ENCODE measurements around the gene RNF14. TPM values are rescaled to one million over a fixed set of nuclear protein-coding genes. Genes with fewer than 3 reads are reported as not detected.

The RNF14 gene
- total RNA-seq, 1 donor from 2014 or later: 30.4 TPM

GRCh38 chr5:141973871-141974595 is 5.1 kb downstream of the RNF14 start:
- ATAC-seq (ENCODE audit: low read depth): no peak
- intact Hi-C loops (cut with micrococcal nuclease): no loop called here
- POLR2A ChIA-PET: no interaction called here

GRCh38 chr5:141976176-141976575 is 7.3 kb downstream of the RNF14 start:
- TF ChIP-seq, protein P1, sequence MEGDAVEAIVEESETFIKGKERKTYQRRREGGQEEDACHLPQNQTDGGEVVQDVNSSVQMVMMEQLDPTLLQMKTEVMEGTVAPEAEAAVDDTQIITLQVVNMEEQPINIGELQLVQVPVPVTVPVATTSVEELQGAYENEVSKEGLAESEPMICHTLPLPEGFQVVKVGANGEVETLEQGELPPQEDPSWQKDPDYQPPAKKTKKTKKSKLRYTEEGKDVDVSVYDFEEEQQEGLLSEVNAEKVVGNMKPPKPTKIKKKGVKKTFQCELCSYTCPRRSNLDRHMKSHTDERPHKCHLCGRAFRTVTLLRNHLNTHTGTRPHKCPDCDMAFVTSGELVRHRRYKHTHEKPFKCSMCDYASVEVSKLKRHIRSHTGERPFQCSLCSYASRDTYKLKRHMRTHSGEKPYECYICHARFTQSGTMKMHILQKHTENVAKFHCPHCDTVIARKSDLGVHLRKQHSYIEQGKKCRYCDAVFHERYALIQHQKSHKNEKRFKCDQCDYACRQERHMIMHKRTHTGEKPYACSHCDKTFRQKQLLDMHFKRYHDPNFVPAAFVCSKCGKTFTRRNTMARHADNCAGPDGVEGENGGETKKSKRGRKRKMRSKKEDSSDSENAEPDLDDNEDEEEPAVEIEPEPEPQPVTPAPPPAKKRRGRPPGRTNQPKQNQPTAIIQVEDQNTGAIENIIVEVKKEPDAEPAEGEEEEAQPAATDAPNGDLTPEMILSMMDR (IDR thresholded peaks at IDR 0.05): no peak
- Mint-ChIP-seq H3K9me3 (no peaks in the 10 kb centered on the region), H3K27ac (no peak overlapping the region), H3K4me1 (peaks cover 3% of the 10 kb centered on the region), H3K27me3 (no peaks in the 10 kb centered on the region), H3K4me3 (no peak overlapping the region), H3K36me3 (ENCODE audit: low read depth) (peaks cover 71% of the 10 kb centered on the region)
- DNase-seq (no peak), ATAC-seq (ENCODE audit: low read depth) (no peak)
- POLR2A ChIA-PET: interaction anchor here (0.9 kb wide), 1 partner anchor 15 kb away, joined by 3 read pairs; no protein-coding TSS in a partner anchor
- CTCF ChIA-PET: interaction anchor here (1.6 to 4.9 kb wide), 2 partner anchors 14 to 16 kb away, joined by 3 to 25 read pairs; no protein-coding TSS in a partner anchor
- intact Hi-C loops (cut with micrococcal nuclease): no loop called here

More at GRCh38 chr5:141973871-141974595, 5.1 kb downstream of the RNF14 start:
- TF ChIP-seq, protein P1 (IDR thresholded peaks at IDR 0.05): no peak
- Mint-ChIP-seq H3K27me3 (no peaks in the 10 kb centered on the region), H3K27ac (no peak overlapping the region), H3K36me3 (ENCODE audit: low read depth) (peaks cover 59% of the 10 kb centered on the region), H3K4me3 (no peak overlapping the region), H3K9me3 (no peaks in the 10 kb centered on the region), H3K4me1 (peaks cover 20% of the 10 kb centered on the region)
- DNase-seq: no peak
- CTCF ChIA-PET: interaction anchor here (1.5 kb wide), 1 partner anchor 14 kb away, joined by 3 read pairs; no protein-coding TSS in a partner anchor

DNA sequence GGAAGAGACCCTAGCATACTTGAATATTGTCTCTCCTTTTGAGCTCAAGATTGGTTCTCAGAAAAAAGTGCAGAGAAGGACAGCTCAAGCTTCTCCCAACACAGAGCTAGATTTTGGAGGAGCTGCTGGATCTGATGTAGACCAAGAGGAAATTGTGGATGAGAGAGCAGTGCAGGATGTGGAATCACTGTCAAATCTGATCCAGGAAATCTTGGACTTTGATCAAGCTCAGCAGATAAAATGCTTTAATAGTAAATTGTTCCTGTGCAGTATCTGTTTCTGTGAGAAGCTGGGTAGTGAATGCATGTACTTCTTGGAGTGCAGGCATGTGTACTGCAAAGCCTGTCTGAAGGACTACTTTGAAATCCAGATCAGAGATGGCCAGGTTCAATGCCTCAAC is 9.5 kb downstream of the RNF14 start:
- POLR2A ChIA-PET: no interaction called here
- Mint-ChIP-seq H3K4me1 (no peaks in the 10 kb centered on the region), H3K9me3 (no peaks in the 10 kb centered on the region), H3K27ac (no peak overlapping the region), H3K27me3 (no peaks in the 10 kb centered on the region), H3K36me3 (ENCODE audit: low read depth) (peaks cover 77% of the 10 kb centered on the region), H3K4me3 (no peak overlapping the region)
- ATAC-seq (ENCODE audit: low read depth) (no peak), DNase-seq (no peak)
- TF ChIP-seq, protein P1 (IDR thresholded peaks at IDR 0.05): no peak
- CTCF ChIA-PET: interaction anchor here (1.4 to 4.9 kb wide), 3 partner anchors 12 to 165 kb away, joined by 4 to 25 read pairs (median 8); no protein-coding TSS in a partner anchor
- intact Hi-C loops (cut with micrococcal nuclease): no loop called here

DNA sequence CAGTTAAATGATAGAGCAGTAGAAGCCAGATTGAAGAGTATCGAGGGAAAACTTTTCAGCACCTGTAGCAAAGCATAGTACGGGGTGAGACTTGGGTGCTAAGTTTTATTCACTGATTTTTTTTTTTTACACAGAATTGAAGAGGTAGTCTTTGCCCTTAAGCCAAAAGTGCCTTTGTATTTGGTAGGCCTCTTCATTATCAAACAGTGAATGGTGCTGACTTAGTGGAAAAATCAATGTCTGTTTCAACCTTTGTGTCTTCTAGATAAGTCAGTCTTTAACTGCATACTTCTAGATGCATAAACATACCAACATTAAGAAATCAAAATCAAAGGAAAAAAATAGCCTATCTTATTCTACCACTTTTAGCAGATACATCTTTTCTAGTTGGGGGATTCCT is 13.7 kb downstream of the RNF14 start:
- CTCF ChIA-PET: no interaction called here
- ATAC-seq (ENCODE audit: low read depth): no peak
- TF ChIP-seq, protein P1 (IDR thresholded peaks at IDR 0.05): no peak
- DNase-seq: no peak
- intact Hi-C loops (cut with micrococcal nuclease): no loop called here
- no peak overlapping the region for H3K27ac Mint-ChIP-seq
- H3K9me3 Mint-ChIP-seq: no peaks in the 10 kb centered on the region
- H3K4me1 Mint-ChIP-seq: no peaks in the 10 kb centered on the region
- H3K27me3 Mint-ChIP-seq: no peaks in the 10 kb centered on the region
- H3K36me3 Mint-ChIP-seq (ENCODE audit: low read depth): peaks cover 85% of the 10 kb centered on the region
- no peak overlapping the region for H3K4me3 Mint-ChIP-seq
- POLR2A ChIA-PET: no interaction called here

- Mint-ChIP-seq H3K4me1 (no peaks in the 10 kb centered on the region), H3K27ac (no peak overlapping the region), H3K27me3 (no peaks in the 10 kb centered on the region), H3K9me3 (no peaks in the 10 kb centered on the region), H3K4me3 (no peak overlapping the region), H3K36me3 (ENCODE audit: low read depth) (peaks cover 68% of the 10 kb centered on the region)
- intact Hi-C loops (cut with micrococcal nuclease): no loop called here
- ATAC-seq (ENCODE audit: low read depth) (no peak), DNase-seq (no peak)
- TF ChIP-seq, protein P1 (IDR thresholded peaks at IDR 0.05): no peak
- CTCF ChIA-PET: interaction anchor here (1.5 kb wide), 1 partner anchor 17 kb away, joined by 4 read pairs; the partner anchor contains the start of gene RNF14
- POLR2A ChIA-PET: interaction anchor here (1.0 kb wide), 1 partner anchor 11 kb away, joined by 3 read pairs; no protein-coding TSS in a partner anchor
These were observed 17.2 kb downstream of the RNF14 start for GRCh38 chr5:141986072-141986471.

All from activated B cell treated with CpG ODN at 0.5 μM for 24 hours (primary cell).